GM19240 (cell line): ENCODE measurements around the gene MAGEF1.

Experiments used
- DNase-seq: peaks from one replicate; pipeline ENCODE4 v3.0.0; 2011; ENCODE audit warnings: low spot score; ENCODE audit not compliant: insufficient read length

MAGEF1 gene

GRCh38 chr3:184690192-184690883 lies 21.5 kb downstream of the MAGEF1 start:
- no peak for DNase-seq

- no peak for DNase-seq
These were observed 23.0 kb downstream of the MAGEF1 start for GRCh38 chr3:184688882-184689271.

- DNase-seq: no peak
These were observed 23.5 kb downstream of the MAGEF1 start for GRCh38 chr3:184688251-184688881.

GRCh38 chr3:184687363-184688015 lies 24.4 kb downstream of the MAGEF1 start:
- no peak for DNase-seq

GRCh38 chr3:184685646-184686045 lies 26.2 kb downstream of the MAGEF1 start:
- no peak for DNase-seq

- DNase-seq: no peak
These were observed 26.8 kb downstream of the MAGEF1 start for GRCh38 chr3:184685055-184685454.

GRCh38 chr3:184683900-184684560 lies 27.8 kb downstream of the MAGEF1 start:
- no peak for DNase-seq

GRCh38 chr3:184683234-184683633 lies 28.6 kb downstream of the MAGEF1 start:
- no peak for DNase-seq

- no peak for DNase-seq
These were observed 29.2 kb downstream of the MAGEF1 start for GRCh38 chr3:184682671-184683070.

GRCh38 chr3:184680385-184681345 lies 31.2 kb downstream of the MAGEF1 start:
- DNase-seq: no peak

GRCh38 chr3:184679056-184679816 lies 32.6 kb downstream of the MAGEF1 start:
- DNase-seq: no peak

- DNase-seq: no peak
These were observed 33.4 kb downstream of the MAGEF1 start for GRCh38 chr3:184678317-184679055.

GRCh38 chr3:184677344-184678316 lies 34.2 kb downstream of the MAGEF1 start:
- no peak for DNase-seq

GRCh38 chr3:184676927-184677326 lies 34.9 kb downstream of the MAGEF1 start:
- no peak for DNase-seq

- DNase-seq: no peak
These were observed 37.2 kb downstream of the MAGEF1 start for GRCh38 chr3:184674626-184675025.

- DNase-seq: no peak
These were observed 38.6 kb downstream of the MAGEF1 start for GRCh38 chr3:184672977-184673870.

GRCh38 chr3:184672335-184672734 lies 39.5 kb downstream of the MAGEF1 start:
- DNase-seq: no peak
